Left ventricle myocardium superior (tissue), 1 donor: Measurements from ENCODE around the gene TUFM. TPM values are rescaled to one million over a fixed set of nuclear protein-coding genes. Genes with fewer than 3 reads are reported as not detected.
"Not testable (repeated sequence)": the region's sequence is repeated elsewhere in the genome, so short reads cannot be mapped to it uniquely, and the experiment has no call there.

Source experiments
- ATAC-seq: fragments of 200-7000 bp; cut with Tn5 transposase; one replicate; pipeline ENCODE4 v1.9.1; 2020; ENCODE audit warnings: mild to moderate bottlenecking, moderate library complexity
- DNase-seq: peaks from one replicate; pipeline ENCODE4 v3.0.0-alpha.2; 2020
- intact Hi-C: fragments of 100-400 bp; cut with micrococcal nuclease; formaldehyde crosslinking; loops from one replicate; pipeline ENCODE4 v1.11.0; 2022
- microRNA-seq: library from miRNA; unstranded; fragments of <30 nt; microRNA quantifications from one replicate; pipeline ENCODE4 v1.2.0, GENCODE V29; 2020; ENCODE audit warnings: borderline number of aligned reads
- total RNA-seq: library from RNA; stranded (reverse); fragmentation: NEBNext Ultra II Directional; extraction: Animal tissue kit (Norgen Biotek cat#: 25700); gene quantifications from one replicate; pipeline ENCODE4 v1.2.1, GENCODE V29; 2021
- donor health status: DM: no; HTN: yes; CAD: no; lungs with severe emphysema.

TUFM gene
- total RNA-seq, 1 donor from 2014 or later = 254 TPM

- intact Hi-C loops = no loop called here
- ATAC-seq = peak; percentile 77
- peak; percentile 97 for DNase-seq
Measured at GRCh38 chr16:28822520-28823290, 23.4 kb downstream of the TUFM start, which contains the start of gene ATXN2L. ATXN2L (plus strand) TSS chr16:28822999; CDS start chr16:28823260, 261 bp downstream.

GRCh38 chr16:28821874-28822519 is 24.2 kb downstream of the TUFM start:
- intact Hi-C loops = no loop called here
- DNase-seq = no peak
- ATAC-seq = no peak

- ATAC-seq, DNase-seq, intact Hi-C loops: not testable (repeated sequence)
Measured at GRCh38 chr16:28820546-28820945, 25.6 kb downstream of the TUFM start.

GRCh38 chr16:28820016-28820415 is 26.1 kb downstream of the TUFM start:
- intact Hi-C loops = no loop called here
- no peak for ATAC-seq
- DNase-seq = no peak

- DNase-seq, intact Hi-C loops: not testable (repeated sequence)
- peak; percentile 58 for ATAC-seq
Measured at GRCh38 chr16:28807445-28808120, 38.6 kb downstream of the TUFM start.

- DNase-seq (peak; percentile 35), ATAC-seq (peak; percentile 93)
- intact Hi-C loops = not testable (repeated sequence)
Measured at GRCh38 chr16:28802235-28803019, 43.7 kb downstream of the TUFM start.

Small RNA genes within 50 kb of the gene (microRNA-seq; reads per million reads assigned to microRNA genes)
- gene MIR4721 = not detected

Other genes starting within 250 kb of the TUFM start
- gene SULT1A2, start 249.3 kb downstream of the TUFM start, total RNA-seq = 1.1 TPM
- gene SULT1A1, start 236.3 kb downstream of the TUFM start, total RNA-seq = 15.5 TPM
- not detected for gene NPIPB8, start 208.3 kb downstream of the TUFM start, total RNA-seq
- 433 TPM for gene EIF3C, start 134.9 kb downstream of the TUFM start, total RNA-seq
- gene NPIPB9, start 94.6 kb downstream of the TUFM start, total RNA-seq = 0.30 TPM
- gene ATXN2L, start 23.3 kb downstream of the TUFM start, total RNA-seq = 55.3 TPM
- gene SH2B1, start 17.5 kb upstream of the TUFM start, total RNA-seq = 46.1 TPM
- gene ATP2A1, start 32.1 kb upstream of the TUFM start, total RNA-seq = 0.45 TPM
- gene RABEP2, start 78.9 kb upstream of the TUFM start, total RNA-seq = 20.5 TPM
- not detected for gene CD19, start 85.6 kb upstream of the TUFM start, total RNA-seq
- 20.1 TPM for gene NFATC2IP, start 104.6 kb upstream of the TUFM start, total RNA-seq
- 17.9 TPM for gene SPNS1, start 128.4 kb upstream of the TUFM start, total RNA-seq
- 1.6 TPM for gene LAT, start 138.7 kb upstream of the TUFM start, total RNA-seq